ENCODE data around the gene DHRS3.
A peak's percentile ranks its signal among the peaks of the same experiment; 100 is the strongest.

DHRS3 gene

DNA sequence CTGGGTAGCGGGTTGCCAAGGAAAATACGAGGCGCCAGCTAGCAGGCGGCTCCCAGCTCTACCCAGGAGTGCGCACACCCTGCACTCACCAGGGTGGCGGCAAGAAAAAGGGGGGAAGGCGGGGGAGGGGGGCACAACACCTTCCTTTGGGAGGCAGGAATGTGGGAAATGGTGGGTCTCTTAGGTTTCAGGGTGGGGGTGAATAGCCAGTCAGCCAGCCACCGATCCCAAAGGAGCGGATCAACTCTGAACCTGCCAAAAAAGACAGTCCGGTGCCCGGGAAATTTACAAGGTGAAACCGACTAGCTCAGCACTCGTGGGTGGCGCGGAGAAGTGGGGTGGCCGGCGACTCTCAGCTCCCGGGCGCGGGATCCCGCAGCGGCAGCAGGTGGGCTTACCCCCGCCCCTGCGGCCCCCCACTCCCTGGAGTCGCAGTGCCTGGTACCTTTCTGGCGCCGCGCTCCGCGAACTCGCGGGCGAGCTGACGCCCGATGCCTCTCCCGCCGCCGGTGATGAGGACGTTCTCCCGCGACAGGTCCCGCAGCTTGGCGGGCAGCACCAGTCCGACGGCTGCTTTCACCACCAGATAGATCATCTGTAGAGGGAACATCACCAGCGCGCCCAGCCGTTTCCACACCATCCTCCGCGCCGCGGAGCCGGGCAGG, 1.2 kb downstream of the DHRS3 start:
- no peak for DNase-seq (ENCODE audit: low read depth in 2 of 2)

- no peak for DNase-seq (ENCODE audit: low read depth in 2 of 2)
Observed at GRCh38 chr1:12615865-12616708, 1.9 kb downstream of the DHRS3 start.

DNA sequence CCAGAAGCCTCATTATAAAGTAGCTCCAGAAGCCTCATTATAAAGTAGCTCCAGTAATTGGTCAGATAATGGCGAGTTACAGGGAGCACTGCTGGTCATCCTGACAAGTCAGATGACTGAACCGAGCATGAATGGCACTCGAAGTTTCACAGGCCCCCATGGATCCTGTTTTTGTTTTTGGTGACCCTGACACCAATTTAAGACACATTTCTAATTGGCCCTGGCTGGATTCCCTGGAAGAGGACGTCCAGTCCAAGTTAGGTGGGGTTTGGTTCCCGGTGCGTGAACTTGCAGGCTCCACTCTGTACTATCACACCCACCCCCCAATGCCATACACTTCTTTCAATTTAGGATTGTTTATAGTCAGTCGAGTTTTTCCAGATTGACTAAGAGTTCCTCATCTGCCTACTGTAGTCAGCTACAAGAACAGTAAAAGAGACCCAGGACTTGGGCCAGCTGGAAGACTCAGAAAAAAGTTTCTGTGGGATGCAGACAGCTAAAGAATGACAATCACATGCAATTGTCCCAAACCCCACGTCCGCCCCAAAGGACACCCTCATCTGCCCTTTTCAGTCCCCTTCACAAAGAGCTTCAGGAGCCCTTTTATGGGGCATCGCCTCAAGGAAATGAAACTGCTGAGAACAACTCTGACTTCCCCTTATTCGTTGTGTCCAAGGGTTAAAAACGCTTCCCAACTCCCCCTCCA, 2.7 kb downstream of the DHRS3 start:
- no peak for DNase-seq (ENCODE audit: low read depth in 2 of 2)

- DNase-seq (ENCODE audit: low read depth in 2 of 2), result no peak
Observed at GRCh38 chr1:12614402-12615158, 3.4 kb downstream of the DHRS3 start.

DNA sequence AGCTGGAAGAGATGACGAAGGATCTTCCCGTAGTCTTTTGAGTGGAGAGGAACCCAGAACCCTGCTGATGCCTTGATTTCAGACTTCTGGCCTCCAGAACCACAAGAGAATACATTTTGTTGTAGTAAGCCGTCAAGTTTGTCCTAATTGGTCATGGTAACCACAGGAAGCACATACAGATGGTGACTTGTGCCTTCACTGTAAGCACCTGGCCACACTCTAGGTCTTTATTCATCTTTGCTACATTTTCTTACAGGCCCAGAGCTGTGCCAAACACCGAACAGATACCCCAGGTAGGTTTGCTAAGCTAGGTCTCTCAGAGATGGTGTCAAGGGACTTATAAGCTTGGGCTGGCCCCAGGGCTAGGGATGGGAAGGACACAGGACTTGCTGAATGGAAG, 4.8 kb downstream of the DHRS3 start:
- no peak for DNase-seq (ENCODE audit: low read depth in 2 of 2)

GRCh38 chr1:12610941-12611340, 7.1 kb downstream of the DHRS3 start:
- no peak for DNase-seq (ENCODE audit: low read depth in 2 of 2)

GRCh38 chr1:12610305-12610935, 7.6 kb downstream of the DHRS3 start:
- no peak for DNase-seq (ENCODE audit: low read depth in 2 of 2)

GRCh38 chr1:12609469-12610003, 8.5 kb downstream of the DHRS3 start:
- DNase-seq (ENCODE audit: low read depth in 2 of 2), result no peak

DNA sequence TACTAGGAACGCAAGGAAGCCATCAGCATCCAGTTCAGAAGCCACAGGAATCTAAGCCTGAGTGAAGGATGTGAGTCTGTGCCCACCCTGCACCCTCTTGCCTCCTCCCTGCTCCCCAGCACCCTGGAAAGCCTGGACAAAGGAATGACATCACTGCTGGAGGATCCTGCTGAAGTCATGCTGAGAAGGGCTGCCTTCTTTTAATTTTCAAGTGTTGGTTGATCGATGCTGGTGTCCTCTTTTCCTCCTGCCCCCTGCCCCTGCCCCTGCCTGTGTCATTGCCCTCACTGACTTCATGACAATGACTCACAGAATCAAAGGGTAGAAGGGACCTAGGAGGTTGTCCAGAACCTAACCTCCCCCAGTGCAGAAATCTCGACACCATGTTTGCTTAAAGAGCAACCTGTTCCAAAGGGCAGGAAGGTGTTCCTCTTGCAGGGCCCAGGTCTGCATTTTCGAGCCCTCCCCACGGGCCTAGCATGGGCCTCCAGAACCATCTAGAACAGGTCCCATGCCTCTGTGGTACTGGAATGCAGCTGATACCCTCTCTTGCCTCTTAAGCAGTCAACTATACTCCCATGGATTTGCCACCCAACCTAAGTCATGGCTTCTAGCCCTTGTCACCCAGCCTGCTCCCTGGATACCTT, 9.6 kb downstream of the DHRS3 start:
- DNase-seq (ENCODE audit: low read depth in 2 of 2), result no peak

DNA sequence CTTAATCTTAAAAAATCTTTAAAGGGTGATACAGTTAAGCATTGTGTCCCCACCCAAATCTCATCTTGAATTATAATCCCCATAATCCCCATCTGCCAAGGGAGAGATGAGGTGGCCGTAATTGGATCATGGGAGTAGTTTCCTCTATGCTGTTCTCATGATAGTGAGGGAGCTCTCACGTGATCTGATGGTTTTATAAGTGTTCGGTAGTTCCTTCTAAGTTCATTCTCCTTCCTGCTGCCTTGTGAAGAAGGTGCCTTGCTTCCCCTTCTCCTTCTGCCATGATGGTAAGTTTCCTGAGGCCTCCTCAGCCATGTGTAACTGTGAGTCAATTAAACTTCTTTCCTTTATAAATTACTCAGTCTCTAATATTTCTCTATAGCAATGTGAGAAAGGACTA, 10.7 kb downstream of the DHRS3 start:
- no peak for DNase-seq (ENCODE audit: low read depth in 2 of 2)

DNA sequence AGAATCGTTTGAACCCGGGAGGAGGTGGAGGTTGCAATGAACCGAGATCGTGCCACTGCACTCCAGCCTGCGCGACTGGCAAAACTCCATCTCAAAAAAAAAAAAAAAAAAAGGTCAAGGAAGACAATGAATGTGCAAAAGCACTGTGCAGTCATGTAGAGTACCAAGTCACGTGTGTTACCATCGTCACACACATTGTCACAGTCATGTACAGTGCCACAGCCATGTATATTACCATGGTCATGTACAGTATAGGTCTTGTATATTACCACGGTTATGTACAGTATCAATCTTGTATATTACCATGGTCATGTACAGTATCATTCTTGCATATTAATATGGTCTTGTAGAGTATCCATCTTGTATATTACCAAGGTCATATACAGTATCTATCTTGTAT, 13.0 kb downstream of the DHRS3 start:
- no peak for DNase-seq (ENCODE audit: low read depth in 2 of 2)

DNA sequence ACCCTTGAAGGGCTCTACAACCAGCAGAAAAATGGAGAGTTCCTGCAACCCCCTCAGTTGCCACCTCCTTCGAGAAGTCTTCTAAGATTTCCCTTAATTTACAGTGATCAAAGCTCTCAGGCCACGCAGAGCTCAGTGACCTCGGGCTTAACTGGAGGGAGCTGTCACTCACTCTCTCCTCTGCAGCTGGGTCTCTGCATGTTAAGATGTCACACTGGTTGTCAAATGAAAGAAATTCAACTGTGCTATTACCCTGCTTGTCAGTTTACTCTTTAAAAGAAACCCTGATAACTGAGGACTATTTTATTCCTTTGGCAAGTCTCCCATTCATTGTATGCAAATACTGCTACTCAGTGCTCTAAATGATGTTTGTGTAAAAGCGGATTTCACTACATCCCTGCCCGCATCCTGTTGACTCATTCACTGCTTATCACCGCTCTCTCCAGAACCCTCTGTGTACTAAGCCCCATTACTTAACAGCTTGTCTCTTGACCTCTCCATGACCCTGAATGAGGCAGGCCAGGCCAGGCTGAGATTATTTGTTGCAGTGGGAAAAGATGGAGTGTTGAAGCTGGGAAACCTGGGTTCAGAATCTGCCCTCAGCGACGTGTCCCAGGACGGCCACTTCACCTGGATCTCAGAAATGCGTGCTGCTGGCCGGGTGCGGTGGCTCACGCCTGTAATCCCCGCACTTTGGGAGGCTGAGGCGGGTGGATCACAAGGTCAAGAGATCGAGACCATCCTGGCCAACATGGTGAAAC, 13.7 kb downstream of the DHRS3 start:
- peak; percentile 55 to 69 for DNase-seq (ENCODE audit: low read depth in 2 of 2)

- DNase-seq (ENCODE audit: low read depth in 2 of 2), result no peak
Observed at GRCh38 chr1:12603224-12603623, 14.8 kb downstream of the DHRS3 start.

- no peak for DNase-seq (ENCODE audit: low read depth in 2 of 2)
Observed at GRCh38 chr1:12602659-12603024, 15.4 kb downstream of the DHRS3 start.

DNA sequence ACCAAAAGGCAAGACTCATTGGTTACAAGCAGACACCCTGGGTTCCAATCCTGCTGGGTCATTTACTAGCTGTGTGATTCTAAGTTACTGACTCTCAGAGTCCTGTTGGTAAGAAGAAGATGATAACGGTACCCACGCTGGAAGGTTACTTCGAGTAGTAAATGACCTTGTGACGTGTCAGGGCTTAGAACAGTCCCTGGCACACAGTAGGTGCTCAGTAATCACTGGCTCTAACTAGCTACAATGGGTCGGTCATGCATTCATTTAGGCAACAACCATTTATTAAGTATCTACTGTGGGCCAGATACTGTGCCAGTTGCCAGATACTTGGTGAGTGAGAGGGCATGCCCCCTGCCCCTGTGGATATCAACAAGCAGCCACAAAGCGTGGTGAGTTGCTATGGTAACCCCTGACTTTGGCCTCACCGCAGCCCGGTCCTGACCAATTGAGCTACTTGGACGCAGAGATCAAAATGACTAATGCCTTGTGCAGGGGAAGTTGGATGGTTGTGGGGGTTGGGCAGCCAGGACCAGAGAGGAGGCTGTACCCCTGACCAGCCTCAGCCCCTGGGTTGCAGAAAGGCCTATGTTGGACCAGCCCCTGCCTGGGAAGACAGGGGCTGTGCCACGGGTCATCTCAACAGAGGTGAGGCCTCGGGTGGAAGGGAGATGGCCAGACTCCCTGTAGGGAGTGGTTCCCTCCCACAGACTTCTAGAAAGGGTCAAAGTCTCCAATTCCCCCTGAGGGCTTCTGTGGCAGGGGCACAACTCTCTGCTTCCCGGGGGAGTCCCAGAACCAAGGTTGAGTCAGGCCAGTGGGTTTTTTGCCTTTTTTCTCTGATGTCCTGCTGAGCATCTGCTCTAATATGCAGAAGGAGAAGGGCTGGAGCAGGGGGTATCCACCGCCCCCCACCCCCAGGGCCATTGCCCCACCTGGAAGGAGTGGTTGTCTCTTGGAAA, 16.0 kb downstream of the DHRS3 start:
- DNase-seq (ENCODE audit: low read depth in 2 of 2), result no peak

GRCh38 chr1:12600880-12601633, 17.0 kb downstream of the DHRS3 start:
- peak in 1 of 2 donors; percentile 40 for DNase-seq (ENCODE audit: low read depth in 2 of 2)

DNA sequence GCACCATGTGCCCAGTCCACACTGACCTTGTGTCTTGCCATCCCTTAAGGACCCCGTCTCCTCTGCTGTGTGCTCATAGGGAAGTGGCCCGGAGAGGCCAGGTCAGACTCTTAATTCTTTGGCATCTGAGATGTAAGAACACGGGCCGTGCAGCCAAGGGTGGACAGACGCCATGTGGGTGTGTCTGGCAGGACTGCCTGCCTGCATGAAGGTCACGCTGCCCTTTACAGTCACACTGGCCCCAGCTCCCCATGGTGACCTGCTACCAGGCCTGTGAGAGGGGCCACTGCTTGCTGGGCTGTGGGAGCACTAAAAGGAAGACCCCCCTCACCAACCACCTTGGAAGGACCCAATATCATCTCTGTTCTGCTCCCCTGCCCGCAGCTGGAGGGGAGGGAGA, 17.7 kb downstream of the DHRS3 start:
- DNase-seq (ENCODE audit: low read depth in 2 of 2), result no peak

- DNase-seq (ENCODE audit: low read depth in 2 of 2), result no peak
Observed at GRCh38 chr1:12599657-12600056, 18.4 kb downstream of the DHRS3 start.
